Measurements from ENCODE around the gene PRTFDC1. TPM values are rescaled to one million over a fixed set of nuclear protein-coding genes. Genes with fewer than 3 reads are reported as not detected.

PRTFDC1 gene
- total RNA-seq, 5 donors from 2014 or later (not counting 1 experiment from before 2014, with no cell fraction given): 0.43 to 1.5 (median 0.76) TPM

- CTCF ChIA-PET: interaction anchor here (0.6 to 1.1 kb wide), 5 partner anchors 26 to 372 kb away, joined by 3 to 8 read pairs (median 3); no protein-coding TSS in a partner anchor
- ATAC-seq (replicated peaks in 1 of 4): no peak
Observed at GRCh38 chr10:24989867-24990266, 37.5 kb upstream of the PRTFDC1 start.

GRCh38 chr10:24988831-24989640 lies 36.6 kb upstream of the PRTFDC1 start:
- H3K4me1 Mint-ChIP-seq: no peaks in the 10 kb centered on the region
- H3K36me3 Mint-ChIP-seq: no peaks in the 10 kb centered on the region
- Histone ChIP-seq H3K9me3 (no peaks in the 10 kb centered on the region), H3K36me3 (ENCODE audit: control insufficient read depth in 2 of 2, extremely low read depth in 1 of 2, insufficient read depth in 1 of 2, low read length in 1 of 2) (no peaks in the 10 kb centered on the region), H3K4me3 (ENCODE audit: control insufficient read depth in 1 of 2, extremely low read depth in 1 of 2, low read length in 1 of 2) (no peak overlapping the region), H3K4me1 (ENCODE audit: control insufficient read depth in 1 of 2, extremely low read depth in 1 of 2, insufficient read depth in 2 of 2, low read length in 2 of 2) (no peaks in the 10 kb centered on the region), H3K27ac (ENCODE audit: low read length) (no peak overlapping the region), H3K27me3 (replicated peaks in 1 of 2; ENCODE audit: control insufficient read depth in 2 of 2, extremely low read depth in 1 of 2, insufficient read depth in 2 of 2, low read length in 1 of 2) (peaks cover 0 to 3% of the 10 kb centered on the region in 2 experiments)
- ATAC-seq (replicated peaks in 1 of 4) (no peak), DNase-seq (no peak)
- H3K4me3 Mint-ChIP-seq: no peak overlapping the region
- POLR2A ChIA-PET: no interaction called here
- H3K9me3 Mint-ChIP-seq: no peaks in the 10 kb centered on the region
- CTCF ChIA-PET: interaction anchor here (0.6 to 1.1 kb wide), 3 partner anchors 67 to 346 kb away, joined by 4 to 8 read pairs (median 7); no protein-coding TSS in a partner anchor
- H3K27me3 Mint-ChIP-seq: peaks cover 2 to 9% of the 10 kb centered on the region in 2 donors
- 69% methylated on average over 12 of the region's 12 CpGs for WGBS (ENCODE audit: insufficient coverage)
- no peak overlapping the region for H3K27ac Mint-ChIP-seq

More at GRCh38 chr10:24989867-24990266, 37.5 kb upstream of the PRTFDC1 start:
- WGBS (ENCODE audit: insufficient coverage): no CpG with 5 or more reads among the region's 1 CpG
- H3K36me3 ChIP-seq (ENCODE audit: control insufficient read depth in 2 of 2, extremely low read depth in 1 of 2, insufficient read depth in 1 of 2, low read length in 1 of 2): no peaks in the 10 kb centered on the region
- no peaks in the 10 kb centered on the region for H3K9me3 ChIP-seq
- H3K27me3 Mint-ChIP-seq: peaks cover 2 to 9% of the 10 kb centered on the region in 2 donors
- peaks cover 0 to 3% of the 10 kb centered on the region in 2 experiments for H3K27me3 ChIP-seq (replicated peaks in 1 of 2; ENCODE audit: control insufficient read depth in 2 of 2, extremely low read depth in 1 of 2, insufficient read depth in 2 of 2, low read length in 1 of 2)
- H3K36me3 Mint-ChIP-seq: no peaks in the 10 kb centered on the region
- POLR2A ChIA-PET: no interaction called here
- no peaks in the 10 kb centered on the region for H3K4me1 ChIP-seq (ENCODE audit: control insufficient read depth in 1 of 2, extremely low read depth in 1 of 2, insufficient read depth in 2 of 2, low read length in 2 of 2)
- DNase-seq: no peak
- H3K4me3 Mint-ChIP-seq: no peak overlapping the region
- no peak overlapping the region for H3K27ac Mint-ChIP-seq
- H3K4me3 ChIP-seq (ENCODE audit: control insufficient read depth in 1 of 2, extremely low read depth in 1 of 2, low read length in 1 of 2): no peak overlapping the region
- H3K27ac ChIP-seq (ENCODE audit: low read length): no peak overlapping the region
- no peaks in the 10 kb centered on the region for H3K4me1 Mint-ChIP-seq
- no peaks in the 10 kb centered on the region for H3K9me3 Mint-ChIP-seq

GRCh38 chr10:24984906-24985305 lies 32.5 kb upstream of the PRTFDC1 start:
- Mint-ChIP-seq H3K4me1 (peaks cover 7 to 12% (median 10%) of the 10 kb centered on the region in 3 donors), H3K27me3 (no peaks in the 10 kb centered on the region), H3K4me3 (no peak overlapping the region), H3K9me3 (peaks cover 0 to 4% (median 0%) of the 10 kb centered on the region in 3 donors), H3K36me3 (no peaks in the 10 kb centered on the region), H3K27ac (no peak overlapping the region)
- POLR2A ChIA-PET: no interaction called here
- ATAC-seq (replicated peaks in 1 of 4) (no peak), DNase-seq (no peak)
- Histone ChIP-seq H3K4me1 (ENCODE audit: control insufficient read depth in 1 of 2, extremely low read depth in 1 of 2, insufficient read depth in 2 of 2, low read length in 2 of 2) (peaks cover 0 to 8% of the 10 kb centered on the region in 2 experiments), H3K4me3 (ENCODE audit: control insufficient read depth in 1 of 2, extremely low read depth in 1 of 2, low read length in 1 of 2) (no peak overlapping the region), H3K36me3 (ENCODE audit: control insufficient read depth in 2 of 2, extremely low read depth in 1 of 2, insufficient read depth in 1 of 2, low read length in 1 of 2) (no peaks in the 10 kb centered on the region), H3K9me3 (no peaks in the 10 kb centered on the region), H3K27me3 (replicated peaks in 1 of 2; ENCODE audit: control insufficient read depth in 2 of 2, extremely low read depth in 1 of 2, insufficient read depth in 2 of 2, low read length in 1 of 2) (peaks cover 0 to 3% of the 10 kb centered on the region in 2 experiments), H3K27ac (ENCODE audit: low read length) (no peak overlapping the region)
- no CpG with 5 or more reads among the region's 3 CpGs for WGBS (ENCODE audit: insufficient coverage)
- CTCF ChIA-PET: no interaction called here

GRCh38 chr10:24983946-24984345 lies 31.5 kb upstream of the PRTFDC1 start:
- ATAC-seq (replicated peaks in 1 of 4) (no peak), DNase-seq (no peak)
- POLR2A ChIA-PET: no interaction called here
- CTCF ChIA-PET: no interaction called here
- no peak overlapping the region for H3K27ac ChIP-seq (ENCODE audit: low read length)
- H3K4me3 Mint-ChIP-seq: no peak overlapping the region
- no peak overlapping the region for H3K27ac Mint-ChIP-seq
- no peak overlapping the region for H3K4me3 ChIP-seq (ENCODE audit: control insufficient read depth in 1 of 2, extremely low read depth in 1 of 2, low read length in 1 of 2)
- H3K9me3 Mint-ChIP-seq: peaks cover 0 to 5% (median 0%) of the 10 kb centered on the region in 3 donors
- H3K27me3 Mint-ChIP-seq: no peaks in the 10 kb centered on the region
- H3K4me1 Mint-ChIP-seq: peaks cover 7 to 12% (median 10%) of the 10 kb centered on the region in 3 donors
- peaks cover 0 to 8% of the 10 kb centered on the region in 2 experiments for H3K4me1 ChIP-seq (ENCODE audit: control insufficient read depth in 1 of 2, extremely low read depth in 1 of 2, insufficient read depth in 2 of 2, low read length in 2 of 2)
- no peaks in the 10 kb centered on the region for H3K36me3 ChIP-seq (ENCODE audit: control insufficient read depth in 2 of 2, extremely low read depth in 1 of 2, insufficient read depth in 1 of 2, low read length in 1 of 2)
- no peaks in the 10 kb centered on the region for H3K9me3 ChIP-seq
- H3K27me3 ChIP-seq (replicated peaks in 1 of 2; ENCODE audit: control insufficient read depth in 2 of 2, extremely low read depth in 1 of 2, insufficient read depth in 2 of 2, low read length in 1 of 2): peaks cover 0 to 3% of the 10 kb centered on the region in 2 experiments
- no peaks in the 10 kb centered on the region for H3K36me3 Mint-ChIP-seq
- no CpG with 5 or more reads among the region's 3 CpGs for WGBS (ENCODE audit: insufficient coverage)

GRCh38 chr10:24983130-24983529 lies 30.7 kb upstream of the PRTFDC1 start:
- Histone ChIP-seq H3K36me3 (ENCODE audit: control insufficient read depth in 2 of 2, extremely low read depth in 1 of 2, insufficient read depth in 1 of 2, low read length in 1 of 2) (no peaks in the 10 kb centered on the region), H3K27me3 (replicated peaks in 1 of 2; ENCODE audit: control insufficient read depth in 2 of 2, extremely low read depth in 1 of 2, insufficient read depth in 2 of 2, low read length in 1 of 2) (peaks cover 0 to 3% of the 10 kb centered on the region in 2 experiments), H3K4me3 (ENCODE audit: control insufficient read depth in 1 of 2, extremely low read depth in 1 of 2, low read length in 1 of 2) (no peak overlapping the region), H3K4me1 (ENCODE audit: control insufficient read depth in 1 of 2, extremely low read depth in 1 of 2, insufficient read depth in 2 of 2, low read length in 2 of 2) (peaks cover 0 to 8% of the 10 kb centered on the region in 2 experiments), H3K9me3 (no peaks in the 10 kb centered on the region), H3K27ac (ENCODE audit: low read length) (no peak overlapping the region)
- ChIA-PET CTCF (no interaction called here), POLR2A (no interaction called here)
- peaks cover 0 to 5% (median 0%) of the 10 kb centered on the region in 3 donors for H3K9me3 Mint-ChIP-seq
- DNase-seq (no peak), ATAC-seq (replicated peaks in 1 of 4) (no peak)
- 92% methylated on average over 3 of the region's 4 CpGs for WGBS (ENCODE audit: insufficient coverage)
- no peak overlapping the region for H3K4me3 Mint-ChIP-seq
- H3K27ac Mint-ChIP-seq: no peak overlapping the region
- peaks cover 7 to 12% (median 10%) of the 10 kb centered on the region in 3 donors for H3K4me1 Mint-ChIP-seq
- H3K36me3 Mint-ChIP-seq: no peaks in the 10 kb centered on the region
- H3K27me3 Mint-ChIP-seq: peaks cover 0 to 2% of the 10 kb centered on the region in 2 donors

GRCh38 chr10:24982319-24983112 lies 30.1 kb upstream of the PRTFDC1 start:
- H3K27ac ChIP-seq (ENCODE audit: low read length): no peak overlapping the region
- Mint-ChIP-seq H3K4me1 (peaks cover 7 to 12% (median 10%) of the 10 kb centered on the region in 3 donors), H3K36me3 (no peaks in the 10 kb centered on the region), H3K27ac (no peak overlapping the region), H3K9me3 (peaks cover 0 to 5% (median 0%) of the 10 kb centered on the region in 3 donors), H3K4me3 (no peak overlapping the region), H3K27me3 (peaks cover 0 to 2% of the 10 kb centered on the region in 2 donors)
- peaks cover 0 to 3% of the 10 kb centered on the region in 2 experiments for H3K27me3 ChIP-seq (replicated peaks in 1 of 2; ENCODE audit: control insufficient read depth in 2 of 2, extremely low read depth in 1 of 2, insufficient read depth in 2 of 2, low read length in 1 of 2)
- H3K36me3 ChIP-seq (ENCODE audit: control insufficient read depth in 2 of 2, extremely low read depth in 1 of 2, insufficient read depth in 1 of 2, low read length in 1 of 2): no peaks in the 10 kb centered on the region
- ChIA-PET CTCF (no interaction called here), POLR2A (no interaction called here)
- WGBS (ENCODE audit: insufficient coverage): 78% methylated on average over 1 of the region's 1 CpG
- H3K4me1 ChIP-seq (ENCODE audit: control insufficient read depth in 1 of 2, extremely low read depth in 1 of 2, insufficient read depth in 2 of 2, low read length in 2 of 2): peaks cover 0 to 8% of the 10 kb centered on the region in 2 experiments
- no peak overlapping the region for H3K4me3 ChIP-seq (ENCODE audit: control insufficient read depth in 1 of 2, extremely low read depth in 1 of 2, low read length in 1 of 2)
- DNase-seq (no peak), ATAC-seq (replicated peaks in 1 of 4) (no peak)
- H3K9me3 ChIP-seq: no peaks in the 10 kb centered on the region
